Measurements from ENCODE around the gene COPZ1. TPM values are rescaled to one million over a fixed set of nuclear protein-coding genes. Genes with fewer than 3 reads are reported as not detected.

The COPZ1 gene
- total and polyA plus RNA-seq, 9 of the 15 experiments (the other 6 are each of a cell fraction or from before 2014, with no cell fraction given) = 137 to 487 (median 233) TPM

GRCh38 chr12:54294152-54294952 is 30.6 kb upstream of the COPZ1 start (continued):
- TF ChIP-seq CREBBP (IDR thresholded peaks at IDR 0.05; ENCODE audit: low read depth, low read length) (no peak), ZNF639 (CRISPR knock-in tag; conservative IDR thresholded peaks at IDR 0.05 in 1 of 2, IDR thresholded peaks at IDR 0.05 in 1 of 2) (0 out of 4 replicates have a peak, but pooled peaks of 1 of the 2 experiments have one; percentile 51), ARID2 (IDR thresholded peaks at IDR 0.05) (peak; percentile 72), SNRNP70 (optimal IDR thresholded peaks at IDR 0.05; ENCODE audit: low read depth, low read length) (no peak), ZBTB7A (IDR thresholded peaks at IDR 0.05; ENCODE audit: borderline replicate concordance, control insufficient read depth, low read depth, low read length) (peak; percentile 72; the same call in 1 of the 2 replicates), ETV1 (tag; conservative IDR thresholded peaks at IDR 0.05; ENCODE audit: low read depth) (peak; percentile 54), PRPF4 (IDR thresholded peaks at IDR 0.05; ENCODE audit: insufficient read depth, low read depth, low read length, poor library complexity, severe bottlenecking) (no peak), ZNF197 (CRISPR knock-in tag; IDR thresholded peaks at IDR 0.05; ENCODE audit: low read depth) (0 out of 2 replicates have a peak, but pooled peaks have one; percentile 51), NR1H2 (CRISPR knock-in tag; IDR thresholded peaks at IDR 0.05) (no peak; the same call in 1 of the 2 replicates), TCFL5 (CRISPR knock-in tag; conservative IDR thresholded peaks at IDR 0.05) (no peak), ZBTB17 (CRISPR knock-in tag; IDR thresholded peaks at IDR 0.05) (peak; percentile 74)
- TF ChIP-seq, protein P1, sequence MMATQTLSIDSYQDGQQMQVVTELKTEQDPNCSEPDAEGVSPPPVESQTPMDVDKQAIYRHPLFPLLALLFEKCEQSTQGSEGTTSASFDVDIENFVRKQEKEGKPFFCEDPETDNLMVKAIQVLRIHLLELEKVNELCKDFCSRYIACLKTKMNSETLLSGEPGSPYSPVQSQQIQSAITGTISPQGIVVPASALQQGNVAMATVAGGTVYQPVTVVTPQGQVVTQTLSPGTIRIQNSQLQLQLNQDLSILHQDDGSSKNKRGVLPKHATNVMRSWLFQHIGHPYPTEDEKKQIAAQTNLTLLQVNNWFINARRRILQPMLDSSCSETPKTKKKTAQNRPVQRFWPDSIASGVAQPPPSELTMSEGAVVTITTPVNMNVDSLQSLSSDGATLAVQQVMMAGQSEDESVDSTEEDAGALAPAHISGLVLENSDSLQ (IDR thresholded peaks at IDR 0.05) = no peak
- TF ChIP-seq, protein P2, sequence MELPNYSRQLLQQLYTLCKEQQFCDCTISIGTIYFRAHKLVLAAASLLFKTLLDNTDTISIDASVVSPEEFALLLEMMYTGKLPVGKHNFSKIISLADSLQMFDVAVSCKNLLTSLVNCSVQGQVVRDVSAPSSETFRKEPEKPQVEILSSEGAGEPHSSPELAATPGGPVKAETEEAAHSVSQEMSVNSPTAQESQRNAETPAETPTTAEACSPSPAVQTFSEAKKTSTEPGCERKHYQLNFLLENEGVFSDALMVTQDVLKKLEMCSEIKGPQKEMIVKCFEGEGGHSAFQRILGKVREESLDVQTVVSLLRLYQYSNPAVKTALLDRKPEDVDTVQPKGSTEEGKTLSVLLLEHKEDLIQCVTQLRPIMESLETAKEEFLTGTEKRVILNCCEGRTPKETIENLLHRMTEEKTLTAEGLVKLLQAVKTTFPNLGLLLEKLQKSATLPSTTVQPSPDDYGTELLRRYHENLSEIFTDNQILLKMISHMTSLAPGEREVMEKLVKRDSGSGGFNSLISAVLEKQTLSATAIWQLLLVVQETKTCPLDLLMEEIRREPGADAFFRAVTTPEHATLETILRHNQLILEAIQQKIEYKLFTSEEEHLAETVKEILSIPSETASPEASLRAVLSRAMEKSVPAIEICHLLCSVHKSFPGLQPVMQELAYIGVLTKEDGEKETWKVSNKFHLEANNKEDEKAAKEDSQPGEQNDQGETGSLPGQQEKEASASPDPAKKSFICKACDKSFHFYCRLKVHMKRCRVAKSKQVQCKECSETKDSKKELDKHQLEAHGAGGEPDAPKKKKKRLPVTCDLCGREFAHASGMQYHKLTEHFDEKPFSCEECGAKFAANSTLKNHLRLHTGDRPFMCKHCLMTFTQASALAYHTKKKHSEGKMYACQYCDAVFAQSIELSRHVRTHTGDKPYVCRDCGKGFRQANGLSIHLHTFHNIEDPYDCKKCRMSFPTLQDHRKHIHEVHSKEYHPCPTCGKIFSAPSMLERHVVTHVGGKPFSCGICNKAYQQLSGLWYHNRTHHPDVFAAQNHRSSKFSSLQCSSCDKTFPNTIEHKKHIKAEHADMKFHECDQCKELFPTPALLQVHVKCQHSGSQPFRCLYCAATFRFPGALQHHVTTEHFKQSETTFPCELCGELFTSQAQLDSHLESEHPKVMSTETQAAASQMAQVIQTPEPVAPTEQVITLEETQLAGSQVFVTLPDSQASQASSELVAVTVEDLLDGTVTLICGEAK (IDR thresholded peaks at IDR 0.05) = no peak
- TF ChIP-seq, protein P2 (CRISPR knock-in tag; IDR thresholded peaks at IDR 0.05) = no peak
